D721Med (cell line): ENCODE results near the gene JAK1.

Source experiments
- DNase-seq: peaks from one replicate; pipeline ENCODE4 v3.0.0; 2011; ENCODE audit warnings: low spot score; ENCODE audit not compliant: insufficient read length
- FAIRE-seq: peaks from 2 replicates; lab custom pipeline; 2011; peaks lifted over from hg19 to GRCh38; lab: Jason Lieb, UNC
- CTCF ChIP-seq: IDR thresholded peaks from 2 replicates; pipeline ENCODE4 v1.5.1; 2012; ENCODE audit warnings: mild to moderate bottlenecking, control low read depth; ENCODE audit not compliant: insufficient read depth; ENCODE audit errors: missing control alignments

JAK1 gene

GRCh38 chr1:64898107-64898861 is 68.1 kb downstream of the JAK1 start:
- TF ChIP-seq CTCF: no peak
- DNase-seq: no peak
- no peak for FAIRE-seq

DNA sequence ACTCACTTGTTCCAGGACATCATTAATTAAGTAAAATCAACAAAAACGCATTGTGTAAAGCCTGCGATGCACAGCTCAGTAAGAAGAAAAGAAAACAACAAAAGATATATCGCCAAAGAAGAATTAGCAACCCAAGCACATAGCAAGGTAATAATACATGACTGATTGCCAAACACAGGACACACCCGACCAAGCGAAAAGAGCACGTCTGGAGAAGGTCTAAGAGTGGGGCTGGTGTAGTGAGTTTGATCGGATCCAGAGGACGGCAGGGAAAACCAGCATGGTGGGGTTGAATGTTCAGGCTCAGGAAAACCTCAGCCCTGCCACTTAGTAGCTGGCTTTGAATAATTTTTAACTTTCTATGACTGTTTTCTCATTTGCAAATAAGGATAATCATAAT is 69.8 kb downstream of the JAK1 start:
- FAIRE-seq (no peak), DNase-seq (no peak)
- no peak for TF ChIP-seq CTCF

DNA sequence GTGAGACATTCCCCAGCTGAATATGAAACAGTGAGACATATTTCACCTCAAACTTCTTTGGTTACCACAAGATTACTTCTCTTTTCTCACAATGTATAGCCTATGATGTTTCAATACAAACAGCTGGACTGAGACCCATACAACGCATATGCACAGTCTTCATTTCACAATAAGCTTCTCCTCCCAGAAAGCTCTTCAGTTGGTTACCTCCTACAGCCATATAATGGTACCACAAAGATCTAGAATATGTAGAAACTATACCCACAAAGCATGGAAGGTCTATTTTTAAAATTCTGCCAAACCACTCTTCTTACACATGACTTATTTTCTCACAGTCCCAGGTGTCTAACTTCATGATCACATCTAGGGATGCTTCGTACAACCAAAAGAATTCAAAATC is 70.8 kb downstream of the JAK1 start:
- DNase-seq: no peak
- TF ChIP-seq CTCF: no peak
- FAIRE-seq: no peak

GRCh38 chr1:64894438-64895196 is 71.7 kb downstream of the JAK1 start:
- no peak for FAIRE-seq
- TF ChIP-seq CTCF: no peak
- DNase-seq: no peak

DNA sequence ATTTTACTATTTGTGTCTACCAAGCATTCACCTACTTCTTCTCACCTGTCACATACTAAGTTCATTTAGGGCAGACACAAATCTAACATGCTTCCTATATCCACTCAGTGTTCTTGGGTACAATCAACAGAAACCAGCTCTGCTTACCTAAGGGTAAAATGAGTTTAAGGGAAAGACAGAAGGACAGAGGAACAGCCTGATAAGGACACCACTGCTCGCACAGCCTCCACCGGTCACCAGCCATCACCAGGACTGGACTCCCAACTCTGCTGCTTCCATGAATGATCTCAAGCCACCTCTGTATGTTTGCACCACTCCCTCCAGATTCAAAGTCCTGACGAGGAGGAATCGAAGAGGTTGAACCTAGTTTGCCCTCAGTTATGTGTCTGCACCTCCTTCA is 72.4 kb downstream of the JAK1 start:
- TF ChIP-seq CTCF: no peak
- FAIRE-seq (no peak), DNase-seq (no peak)

GRCh38 chr1:64892576-64893573 is 73.5 kb downstream of the JAK1 start:
- no peak for TF ChIP-seq CTCF
- FAIRE-seq (no peak), DNase-seq (no peak)
